Lung (tissue), 12 donors: ENCODE results near the gene NIPAL3. TPM values are rescaled to one million over a fixed set of nuclear protein-coding genes. Genes with fewer than 3 reads are reported as not detected.
A peak's percentile ranks its signal among the peaks of the same experiment; 100 is the strongest.

Experiments used
- ATAC-seq: fragments of 200-7000 bp; cut with Tn5 transposase; one replicate; pipeline ENCODE4 v1.9.1; 2020; ENCODE audit warnings: moderate number of reproducible peaks; ENCODE audit not compliant: insufficient read depth, low FRiP score
- DNase-seq, 3 donors: peaks; one replicate each; pipeline ENCODE4 v3.0.0-alpha.2; 2013 to 2017
- H3K27ac ChIP-seq, 2 donors: one replicate each; pipeline ENCODE4 v1.5.1; 2013; ENCODE audit warnings: mild to moderate bottlenecking in 2 of 2, moderate library complexity in 2 of 2, control low read depth in 1 of 2, inconsistent platforms in 1 of 2, low read depth in 1 of 2, low read length in 1 of 2
- H3K27me3 ChIP-seq, 3 donors: one replicate each; pipeline ENCODE4 v1.5.1; 2013; ENCODE audit warnings: low read length in 2 of 3; ENCODE audit not compliant: control insufficient read depth in 3 of 3, insufficient read depth in 3 of 3
- H3K36me3 ChIP-seq, 4 donors: one replicate each; pipeline ENCODE4 v1.5.1; 2013; ENCODE audit warnings: low read length in 4 of 4, mild to moderate bottlenecking in 1 of 4, moderate library complexity in 1 of 4; ENCODE audit not compliant: control insufficient read depth in 4 of 4, insufficient read depth in 4 of 4
- H3K4me1 ChIP-seq, 5 donors: one replicate each; pipeline ENCODE4 v1.5.1; 2013; ENCODE audit warnings: low read length in 5 of 5, mild to moderate bottlenecking in 2 of 5, moderate library complexity in 1 of 5; ENCODE audit not compliant: control insufficient read depth in 5 of 5, insufficient read depth in 5 of 5
- H3K4me3 ChIP-seq: one replicate; pipeline ENCODE4 v1.5.1; 2013; ENCODE audit warnings: mild to moderate bottlenecking, control low read depth, moderate library complexity
- H3K9ac ChIP-seq, 2 donors: one replicate each; pipeline ENCODE4 v1.5.1; 2013; ENCODE audit warnings: low read length in 2 of 2, control low read depth in 1 of 2; ENCODE audit not compliant: insufficient read depth in 1 of 2
- H3K9me3 ChIP-seq, 4 donors: one replicate each; pipeline ENCODE4 v1.5.1; 2013; ENCODE audit warnings: low read length in 3 of 4, mild to moderate bottlenecking in 1 of 4, moderate library complexity in 1 of 4; ENCODE audit not compliant: control insufficient read depth in 4 of 4, insufficient read depth in 3 of 4
- CTCF ChIP-seq: IDR thresholded peaks from 2 replicates; pipeline ENCODE4 v1.5.1; 2012; ENCODE audit warnings: mild to moderate bottlenecking; ENCODE audit errors: control extremely low read depth, extremely low read depth
- WGBS, 2 donors: extraction: QIAGEN DNeasy Blood & Tissue Kit; methylation state at CpG; one replicate each; pipeline ENCODE4 v1.1.7; 2013; 5-methylcytosine and 5-hydroxymethylcytosine counted together
- polyA plus RNA-seq, 2 donors: library from polyadenylated mRNA; stranded (reverse); fragments of 200-250 nt; gene quantifications; one replicate each; pipeline ENCODE4 v1.2.1, GENCODE V29; 2013
- total RNA-seq, 2 donors: library from RNA; depleted of rRNA in 1 of 2; stranded (reverse); fragments of >200 nt in 1 of 2; gene quantifications; one replicate each; pipeline ENCODE4 v1.2.1, GENCODE V29; 2014 to 2021
- donor health status: control.
- donor health status: control.
- donor health status: Bipolar disorder and iron deficiency.
- donor health status: healthy.
- donor health status: DM: yes; HTN: yes; CAD: no.

NIPAL3 gene
- total and polyA plus RNA-seq, 4 donors = 11.9 to 31.8 (median 19.8) TPM

GRCh38 chr1:24465638-24466037 lies 50.0 kb downstream of the NIPAL3 start:
- Histone ChIP-seq H3K9me3 (no peaks in the 10 kb centered on the region), H3K4me1 (no peaks in the 10 kb centered on the region), H3K9ac (no peak overlapping the region), H3K27me3 (no peaks in the 10 kb centered on the region), H3K36me3 (peaks cover 0 to 9% (median 3%) of the 10 kb centered on the region in 4 donors), H3K4me3 (no peak overlapping the region), H3K27ac (no peak overlapping the region)
- DNase-seq = no peak
- ATAC-seq = no peak
- WGBS, 2 donors = 79% methylated on average over 2 of the region's 2 CpGs
- no peak for TF ChIP-seq CTCF

- Histone ChIP-seq H3K4me1 (no peaks in the 10 kb centered on the region), H3K27me3 (no peaks in the 10 kb centered on the region), H3K27ac (no peak overlapping the region), H3K4me3 (no peak overlapping the region), H3K9ac (no peak overlapping the region), H3K36me3 (peaks cover 0 to 6% (median 2%) of the 10 kb centered on the region in 4 donors), H3K9me3 (no peaks in the 10 kb centered on the region)
- WGBS, 2 donors = 88 to 94% methylated on average over 11 of the region's 11 CpGs
- peak in 1 of 3 donors; percentile 7 for DNase-seq
- TF ChIP-seq CTCF = no peak
- no peak for ATAC-seq
These were observed 53.2 kb downstream of the NIPAL3 start for GRCh38 chr1:24468685-24469316.

GRCh38 chr1:24470592-24470991 lies 55.0 kb downstream of the NIPAL3 start:
- Histone ChIP-seq H3K4me3 (no peak overlapping the region), H3K9ac (no peak overlapping the region), H3K36me3 (peaks cover 0 to 6% (median under 1%) of the 10 kb centered on the region in 4 donors), H3K4me1 (no peaks in the 10 kb centered on the region), H3K9me3 (no peaks in the 10 kb centered on the region), H3K27ac (no peak overlapping the region), H3K27me3 (no peaks in the 10 kb centered on the region)
- TF ChIP-seq CTCF = no peak
- WGBS, 2 donors = 42 to 85% methylated on average over 2 of the region's 2 CpGs
- DNase-seq (no peak), ATAC-seq (no peak)
